ENCODE results near the gene IL1RL2.

The IL1RL2 gene

GRCh38 chr2:102197389-102198137 is 10.7 kb downstream of the IL1RL2 start:
- DNase-seq = no peak

GRCh38 chr2:102200539-102200938 is 13.7 kb downstream of the IL1RL2 start:
- DNase-seq = no peak

GRCh38 chr2:102204638-102205037 is 17.8 kb downstream of the IL1RL2 start:
- no peak for DNase-seq

GRCh38 chr2:102206666-102207341 is 20.0 kb downstream of the IL1RL2 start:
- no peak for DNase-seq

GRCh38 chr2:102208774-102209173 is 22.0 kb downstream of the IL1RL2 start:
- no peak for DNase-seq

GRCh38 chr2:102209474-102209873 is 22.7 kb downstream of the IL1RL2 start:
- no peak for DNase-seq

GRCh38 chr2:102217032-102217431 is 30.2 kb downstream of the IL1RL2 start:
- no peak for DNase-seq

GRCh38 chr2:102224824-102225739 is 38.3 kb downstream of the IL1RL2 start:
- DNase-seq = no peak

GRCh38 chr2:102226171-102226570 is 39.3 kb downstream of the IL1RL2 start:
- DNase-seq = no peak

- DNase-seq = no peak
These were observed 40.0 kb downstream of the IL1RL2 start for GRCh38 chr2:102226612-102227391.

GRCh38 chr2:102229141-102229769 is 42.4 kb downstream of the IL1RL2 start:
- no peak for DNase-seq

- DNase-seq = no peak
These were observed 43.6 kb downstream of the IL1RL2 start for GRCh38 chr2:102230410-102230909.

- DNase-seq = no peak
These were observed 46.5 kb downstream of the IL1RL2 start for GRCh38 chr2:102233132-102233884.

GRCh38 chr2:102235042-102235473 is 48.2 kb downstream of the IL1RL2 start:
- no peak for DNase-seq

- no peak for DNase-seq
These were observed 48.7 kb downstream of the IL1RL2 start for GRCh38 chr2:102235491-102235890.

GRCh38 chr2:102236132-102236531 is 49.3 kb downstream of the IL1RL2 start:
- no peak for DNase-seq

- no peak for DNase-seq
These were observed 50.4 kb downstream of the IL1RL2 start for GRCh38 chr2:102237176-102237575.

GRCh38 chr2:102238039-102238756 is 51.4 kb downstream of the IL1RL2 start:
- no peak for DNase-seq

- DNase-seq = no peak
These were observed 52.0 kb downstream of the IL1RL2 start for GRCh38 chr2:102238778-102239177.

- no peak for DNase-seq
These were observed 52.5 kb downstream of the IL1RL2 start for GRCh38 chr2:102239344-102239743.

Measured in right hindlimb (tissue), 1 donor.